ENCODE data around the gene TNFSF10. TPM values are rescaled to one million over a fixed set of nuclear protein-coding genes. Genes with fewer than 3 reads are reported as not detected.

TNFSF10 gene
- polyA plus RNA-seq, 2 of the 4 experiments (the other 2 are of a cell fraction) = 0.48 to 0.92 TPM

- DNase-seq (ENCODE audit: low read depth in 1 of 2, low spot score in 1 of 2) (no peak), FAIRE-seq (no peak), ATAC-seq (no peak)
- Histone ChIP-seq H3K4me2 (no peak overlapping the region), H3K27ac (no peak overlapping the region), H3K4me1 (peaks cover 14% of the 10 kb centered on the region), H3K4me3 (no peak overlapping the region), H3K9me3 (no peaks in the 10 kb centered on the region)
- 92% methylated on average over 3 of the region's 3 CpGs for WGBS (ENCODE audit: missing lambda C conversion rate)
- CTCF ChIA-PET = no interaction called here
- no peak for TF ChIP-seq CTCF (IDR thresholded peaks at IDR 0.05)
- TF ChIP-seq FOXS1 (CRISPR knock-in tag; IDR thresholded peaks at IDR 0.05) = no peak
- TF ChIP-seq CBX8 (IDR thresholded peaks at IDR 0.05) = no peak
- no peak for TF ChIP-seq SMC3 (IDR thresholded peaks at IDR 0.05)
- no peak for TF ChIP-seq SREBF2 (IDR thresholded peaks at IDR 0.05)
- POLR2A ChIA-PET = no interaction called here
These were observed 15.3 kb upstream of the TNFSF10 start for GRCh38 chr3:172538368-172539151.

- Histone ChIP-seq H3K9me3 (no peaks in the 10 kb centered on the region), H3K27ac (no peak overlapping the region), H3K4me3 (no peak overlapping the region), H3K4me2 (no peak overlapping the region), H3K4me1 (peaks cover 14% of the 10 kb centered on the region)
- ATAC-seq (no peak), FAIRE-seq (no peak), DNase-seq (ENCODE audit: low read depth in 1 of 2, low spot score in 1 of 2) (no peak)
- TF ChIP-seq PBX3 (IDR thresholded peaks at IDR 0.05) = no peak
- no peak for TF ChIP-seq SREBF2 (IDR thresholded peaks at IDR 0.05)
- TF ChIP-seq EP300 (IDR thresholded peaks at IDR 0.05) = no peak
- TF ChIP-seq ZFP36 (IDR thresholded peaks at IDR 0.05; ENCODE audit: borderline replicate concordance, partially characterized antibody) = no peak
- ChIA-PET CTCF (no interaction called here), POLR2A (interaction anchor here (0.5 kb wide), 1 partner anchor 12 kb away, joined by 3 read pairs; no protein-coding TSS in a partner anchor)
- 77% methylated on average over 3 of the region's 3 CpGs for WGBS (ENCODE audit: missing lambda C conversion rate)
These were observed 14.4 kb upstream of the TNFSF10 start for GRCh38 chr3:172537507-172538158.

GRCh38 chr3:172536993-172537419 is 13.8 kb upstream of the TNFSF10 start:
- peak overlapping the region in 1 of 2 experiments; percentile 31; a peak in 1 of 6 replicates for H3K27ac ChIP-seq
- H3K4me3 ChIP-seq = no peak overlapping the region
- ChIA-PET CTCF (no interaction called here), POLR2A (interaction anchor here (0.5 kb wide), 1 partner anchor 12 kb away, joined by 3 read pairs; no protein-coding TSS in a partner anchor)
- FAIRE-seq (no peak), ATAC-seq (no peak), DNase-seq (ENCODE audit: low read depth in 1 of 2, low spot score in 1 of 2) (no peak)
- no peaks in the 10 kb centered on the region for H3K9me3 ChIP-seq
- no peak for TF ChIP-seq EP300 (IDR thresholded peaks at IDR 0.05)
- TF ChIP-seq FOXS1 (CRISPR knock-in tag; IDR thresholded peaks at IDR 0.05) = no peak
- no peak for TF ChIP-seq CBX2 (IDR thresholded peaks at IDR 0.05; ENCODE audit: borderline replicate concordance, low read depth)
- no peak for TF ChIP-seq HES2 (IDR thresholded peaks at IDR 0.05)
- no peak for TF ChIP-seq RFX5 (IDR thresholded peaks at IDR 0.05)
- no peak for TF ChIP-seq TP53 (CRISPR knock-in tag; IDR thresholded peaks at IDR 0.05)
- no peak for TF ChIP-seq CHD2 (IDR thresholded peaks at IDR 0.05; ENCODE audit: low read length, partially characterized antibody)
- no peak for TF ChIP-seq PBX3 (IDR thresholded peaks at IDR 0.05)
- TF ChIP-seq EHF (CRISPR knock-in tag; IDR thresholded peaks at IDR 0.05) = no peak
- no peak for TF ChIP-seq HOXA7 (CRISPR knock-in tag; IDR thresholded peaks at IDR 0.05)
- no peak for TF ChIP-seq HMGXB4 (CRISPR knock-in tag; IDR thresholded peaks at IDR 0.05; ENCODE audit: borderline replicate concordance)
- H3K4me2 ChIP-seq = no peak overlapping the region
- peaks cover 11% of the 10 kb centered on the region for H3K4me1 ChIP-seq
- 70% methylated on average over 5 of the region's 5 CpGs for WGBS (ENCODE audit: missing lambda C conversion rate)

All from A549 (cell line).